HG02610 (cell line): ENCODE measurements around the gene CELF4.

Experiments used
- ATAC-seq: cut with Tn5 transposase; IDR thresholded peaks from one replicate; pipeline ENCODE4 v1.9.1; 2021; ENCODE audit warnings: mild to moderate bottlenecking, moderate library complexity; ENCODE audit not compliant: unreplicated experiment

CELF4 gene

GRCh38 chr18:37266290-37266689 is 299.3 kb downstream of the CELF4 start:
- no peak for ATAC-seq

- ATAC-seq, result no peak
Observed at GRCh38 chr18:37265382-37265781, 300.2 kb downstream of the CELF4 start.

- no peak for ATAC-seq
Observed at GRCh38 chr18:37264956-37265355, 300.6 kb downstream of the CELF4 start.

- no peak for ATAC-seq
Observed at GRCh38 chr18:37261988-37262387, 303.6 kb downstream of the CELF4 start.

- no peak for ATAC-seq
Observed at GRCh38 chr18:37261246-37261840, 304.3 kb downstream of the CELF4 start.

- no peak for ATAC-seq
Observed at GRCh38 chr18:37260367-37261093, 305.1 kb downstream of the CELF4 start.

GRCh38 chr18:37259711-37260110 is 305.9 kb downstream of the CELF4 start:
- no peak for ATAC-seq

GRCh38 chr18:37258819-37259218 is 306.8 kb downstream of the CELF4 start:
- ATAC-seq, result no peak

GRCh38 chr18:37258131-37258530 is 307.5 kb downstream of the CELF4 start:
- ATAC-seq, result no peak

- ATAC-seq, result no peak
Observed at GRCh38 chr18:37254973-37255372, 310.6 kb downstream of the CELF4 start.

- ATAC-seq, result no peak
Observed at GRCh38 chr18:37254236-37254754, 311.3 kb downstream of the CELF4 start.

- no peak for ATAC-seq
Observed at GRCh38 chr18:37253394-37254235, 312.0 kb downstream of the CELF4 start.

- ATAC-seq, result no peak
Observed at GRCh38 chr18:37252854-37253393, 312.7 kb downstream of the CELF4 start.

GRCh38 chr18:37252342-37252741 is 313.3 kb downstream of the CELF4 start:
- no peak for ATAC-seq

GRCh38 chr18:37251679-37252078 is 313.9 kb downstream of the CELF4 start:
- no peak for ATAC-seq

- ATAC-seq, result no peak
Observed at GRCh38 chr18:37249895-37250618, 315.5 kb downstream of the CELF4 start.

- ATAC-seq, result no peak
Observed at GRCh38 chr18:37249171-37249886, 316.3 kb downstream of the CELF4 start.

GRCh38 chr18:37248281-37248680 is 317.3 kb downstream of the CELF4 start:
- no peak for ATAC-seq

- ATAC-seq, result no peak
Observed at GRCh38 chr18:37247497-37248161, 318.0 kb downstream of the CELF4 start.
